OCI-LY1 (cell line): Measurements from ENCODE around the gene BHLHE40.

Experiments used
- H2AFZ ChIP-seq: fragments of 200-600 bp; sonication (generic), shearing (Covaris generic); 2 replicates; pipeline ENCODE4 v1.6.0; 2014; ENCODE audit warnings: antibody characterized with exemption, mild to moderate bottlenecking, low read length
- H3F3A ChIP-seq: fragments of 200-600 bp; sonication (generic), shearing (Covaris generic); 2 replicates; pipeline ENCODE4 v1.6.0; 2014; ENCODE audit warnings: mild to moderate bottlenecking, antibody characterized with exemption, low read length, moderate library complexity; ENCODE audit not compliant: insufficient read depth
- H3K27ac ChIP-seq: fragments of 200-600 bp; sonication (generic); 2 replicates; pipeline ENCODE4 v1.5.1; 2014; ENCODE audit warnings: low read length, mixed run types, mild to moderate bottlenecking, low read depth; ENCODE audit not compliant: poor library complexity, severe bottlenecking
- H3K27me3 ChIP-seq: fragments of 200-600 bp; sonication (generic); 2 replicates; pipeline ENCODE4 v1.6.0; 2014; ENCODE audit warnings: antibody characterized with exemption, mild to moderate bottlenecking, low read length, moderate library complexity; ENCODE audit not compliant: insufficient read depth
- H3K36me3 ChIP-seq: fragments of 200-600 bp; sonication (generic); 2 replicates; pipeline ENCODE4 v1.6.1; 2014; ENCODE audit warnings: mild to moderate bottlenecking, antibody characterized with exemption, low read length, moderate library complexity, mixed read lengths; ENCODE audit not compliant: insufficient read depth
- H3K4me1 ChIP-seq: fragments of 200-600 bp; sonication (generic); 2 replicates; pipeline ENCODE4 v1.5.1; 2014; ENCODE audit warnings: mild to moderate bottlenecking, low read length, moderate library complexity; ENCODE audit not compliant: insufficient read depth, severe bottlenecking
- H3K4me2 ChIP-seq: fragments of 200-600 bp; sonication (generic), shearing (Covaris generic); 2 replicates; pipeline ENCODE4 v1.6.1; 2014; ENCODE audit warnings: low read length
- H3K4me3 ChIP-seq: fragments of 200-600 bp; sonication (generic); 2 replicates; pipeline ENCODE4 v1.5.1; 2014; ENCODE audit warnings: low read length, low read depth, mild to moderate bottlenecking, mixed read lengths; ENCODE audit not compliant: poor library complexity, severe bottlenecking
- H3K79me2 ChIP-seq: fragments of 200-600 bp; shearing (Covaris generic); 2 replicates; pipeline ENCODE4 v1.6.1; 2016; ENCODE audit warnings: mixed run types, low read length, mixed read lengths; ENCODE audit not compliant: insufficient read depth
- H3K9ac ChIP-seq: fragments of 200-600 bp; sonication (generic), shearing (Covaris generic); 2 replicates; pipeline ENCODE4 v1.6.1; 2014; ENCODE audit warnings: mild to moderate bottlenecking, low read length, mixed read lengths
- H3K9me2 ChIP-seq: fragments of 200-600 bp; sonication (generic), shearing (Covaris generic); 2 replicates; pipeline ENCODE4 v1.6.1; 2014; ENCODE audit warnings: low read depth, mild to moderate bottlenecking, low read length, mixed read lengths
- H3K9me3 ChIP-seq: fragments of 200-600 bp; shearing (Covaris generic); 2 replicates; pipeline ENCODE4 v1.6.1; 2014; ENCODE audit warnings: low read length, mixed read lengths
- H4K20me1 ChIP-seq: fragments of 200-600 bp; sonication (generic), shearing (Covaris generic); 2 replicates; pipeline ENCODE4 v1.6.0; 2016; ENCODE audit warnings: mild to moderate bottlenecking, low read length; ENCODE audit not compliant: insufficient read depth
- EZH2 ChIP-seq: fragments of 200-600 bp; sonication (generic), shearing (Covaris generic); IDR thresholded peaks from 2 replicates; pipeline ENCODE4 v1.8.0; 2017; ENCODE audit warnings: borderline replicate concordance, mixed run types, mild to moderate bottlenecking, antibody characterized with exemption, low read length, moderate library complexity, mixed read lengths
- TF ChIP-seq, protein P1 (sequence below): fragments of 200-600 bp; sonication (generic), shearing (Covaris generic); IDR thresholded peaks from 2 replicates; pipeline ENCODE4 v1.5.1; 2017; ENCODE audit warnings: mild to moderate bottlenecking, antibody characterized with exemption, low read length, moderate library complexity, mixed read lengths

The BHLHE40 gene

DNA sequence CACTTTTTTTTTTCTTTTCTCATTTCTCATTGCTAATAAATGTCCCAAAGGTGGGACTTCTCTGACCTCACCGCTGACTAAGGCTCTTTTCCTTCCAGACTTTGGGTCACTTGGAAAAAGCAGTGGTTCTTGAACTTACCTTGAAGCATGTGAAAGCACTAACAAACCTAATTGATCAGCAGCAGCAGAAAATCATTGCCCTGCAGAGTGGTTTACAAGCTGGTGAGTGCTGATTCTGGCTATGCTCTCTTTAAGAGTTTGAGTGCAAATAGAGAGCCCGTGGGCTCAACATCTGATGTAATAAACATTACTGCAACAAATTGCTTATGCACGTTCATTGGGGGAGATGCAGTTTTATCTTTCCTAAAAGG is 2.0 kb downstream of the BHLHE40 start:
- no peak overlapping the region for H3K4me3 ChIP-seq
- peaks cover 23% of the 10 kb centered on the region for H3K4me1 ChIP-seq
- no peaks in the 10 kb centered on the region for H3K36me3 ChIP-seq
- H2AFZ ChIP-seq, result no peak overlapping the region
- H3K79me2 ChIP-seq, result no peaks in the 10 kb centered on the region
- no peak overlapping the region for H3K9ac ChIP-seq
- no peaks in the 10 kb centered on the region for H3K9me3 ChIP-seq
- TF ChIP-seq, protein P1, sequence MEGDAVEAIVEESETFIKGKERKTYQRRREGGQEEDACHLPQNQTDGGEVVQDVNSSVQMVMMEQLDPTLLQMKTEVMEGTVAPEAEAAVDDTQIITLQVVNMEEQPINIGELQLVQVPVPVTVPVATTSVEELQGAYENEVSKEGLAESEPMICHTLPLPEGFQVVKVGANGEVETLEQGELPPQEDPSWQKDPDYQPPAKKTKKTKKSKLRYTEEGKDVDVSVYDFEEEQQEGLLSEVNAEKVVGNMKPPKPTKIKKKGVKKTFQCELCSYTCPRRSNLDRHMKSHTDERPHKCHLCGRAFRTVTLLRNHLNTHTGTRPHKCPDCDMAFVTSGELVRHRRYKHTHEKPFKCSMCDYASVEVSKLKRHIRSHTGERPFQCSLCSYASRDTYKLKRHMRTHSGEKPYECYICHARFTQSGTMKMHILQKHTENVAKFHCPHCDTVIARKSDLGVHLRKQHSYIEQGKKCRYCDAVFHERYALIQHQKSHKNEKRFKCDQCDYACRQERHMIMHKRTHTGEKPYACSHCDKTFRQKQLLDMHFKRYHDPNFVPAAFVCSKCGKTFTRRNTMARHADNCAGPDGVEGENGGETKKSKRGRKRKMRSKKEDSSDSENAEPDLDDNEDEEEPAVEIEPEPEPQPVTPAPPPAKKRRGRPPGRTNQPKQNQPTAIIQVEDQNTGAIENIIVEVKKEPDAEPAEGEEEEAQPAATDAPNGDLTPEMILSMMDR, result no peak
- no peak for TF ChIP-seq EZH2
- H3F3A ChIP-seq, result no peaks in the 10 kb centered on the region
- H3K27ac ChIP-seq, result no peak overlapping the region
- no peaks in the 10 kb centered on the region for H4K20me1 ChIP-seq
- no peak overlapping the region for H3K4me2 ChIP-seq
- H3K27me3 ChIP-seq, result no peaks in the 10 kb centered on the region
- H3K9me2 ChIP-seq, result no peaks in the 10 kb centered on the region

DNA sequence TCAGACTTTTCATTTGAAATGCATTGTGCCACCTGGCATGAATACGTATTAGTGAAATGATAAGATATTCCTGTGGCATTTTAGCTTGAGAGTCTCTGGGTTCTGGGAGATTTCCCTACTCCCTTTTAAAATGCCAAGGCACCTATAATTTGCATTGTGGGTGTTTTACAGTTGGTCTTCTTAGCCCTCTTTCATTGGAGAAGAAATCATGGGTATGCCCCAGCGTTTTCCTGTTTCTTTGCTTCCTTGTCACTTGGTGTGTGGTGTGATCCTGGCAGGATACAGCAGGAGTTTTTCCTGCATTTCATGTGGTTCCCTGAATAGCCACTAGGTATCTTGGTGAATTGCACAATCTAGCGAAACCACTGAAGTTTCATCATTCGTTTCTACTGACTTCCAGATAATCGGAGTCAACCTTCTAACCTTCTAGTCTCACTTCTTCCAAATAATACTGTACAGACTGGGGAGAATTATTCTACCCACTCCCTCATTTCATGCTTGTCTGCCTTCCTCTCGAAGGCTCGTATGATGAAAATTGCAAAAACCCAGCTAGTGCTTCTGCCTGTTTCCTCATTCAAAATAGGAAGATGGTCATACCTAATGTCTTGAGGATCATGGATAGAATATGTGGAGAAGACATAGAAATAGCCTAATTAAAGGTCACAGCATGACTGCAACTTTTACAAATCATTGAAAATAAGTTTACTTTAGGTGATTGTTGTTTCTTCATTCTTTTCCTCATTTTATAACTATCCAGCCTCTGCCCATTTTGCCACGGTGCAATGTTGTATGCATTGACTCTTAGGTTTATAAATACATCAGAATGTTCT is 2.6 kb downstream of the BHLHE40 start:
- H4K20me1 ChIP-seq, result no peaks in the 10 kb centered on the region
- no peaks in the 10 kb centered on the region for H3F3A ChIP-seq
- TF ChIP-seq, protein P1, result no peak
- TF ChIP-seq EZH2, result no peak
- H3K27ac ChIP-seq, result no peak overlapping the region
- no peak overlapping the region for H3K9ac ChIP-seq
- H3K79me2 ChIP-seq, result no peaks in the 10 kb centered on the region
- H3K4me2 ChIP-seq, result no peak overlapping the region
- H3K36me3 ChIP-seq, result no peaks in the 10 kb centered on the region
- H3K9me2 ChIP-seq, result no peaks in the 10 kb centered on the region
- no peaks in the 10 kb centered on the region for H3K9me3 ChIP-seq
- no peak overlapping the region for H2AFZ ChIP-seq
- no peak overlapping the region for H3K4me3 ChIP-seq
- H3K27me3 ChIP-seq, result no peaks in the 10 kb centered on the region; the same call in 1 of the 2 replicates
- H3K4me1 ChIP-seq, result peaks cover 23% of the 10 kb centered on the region

DNA sequence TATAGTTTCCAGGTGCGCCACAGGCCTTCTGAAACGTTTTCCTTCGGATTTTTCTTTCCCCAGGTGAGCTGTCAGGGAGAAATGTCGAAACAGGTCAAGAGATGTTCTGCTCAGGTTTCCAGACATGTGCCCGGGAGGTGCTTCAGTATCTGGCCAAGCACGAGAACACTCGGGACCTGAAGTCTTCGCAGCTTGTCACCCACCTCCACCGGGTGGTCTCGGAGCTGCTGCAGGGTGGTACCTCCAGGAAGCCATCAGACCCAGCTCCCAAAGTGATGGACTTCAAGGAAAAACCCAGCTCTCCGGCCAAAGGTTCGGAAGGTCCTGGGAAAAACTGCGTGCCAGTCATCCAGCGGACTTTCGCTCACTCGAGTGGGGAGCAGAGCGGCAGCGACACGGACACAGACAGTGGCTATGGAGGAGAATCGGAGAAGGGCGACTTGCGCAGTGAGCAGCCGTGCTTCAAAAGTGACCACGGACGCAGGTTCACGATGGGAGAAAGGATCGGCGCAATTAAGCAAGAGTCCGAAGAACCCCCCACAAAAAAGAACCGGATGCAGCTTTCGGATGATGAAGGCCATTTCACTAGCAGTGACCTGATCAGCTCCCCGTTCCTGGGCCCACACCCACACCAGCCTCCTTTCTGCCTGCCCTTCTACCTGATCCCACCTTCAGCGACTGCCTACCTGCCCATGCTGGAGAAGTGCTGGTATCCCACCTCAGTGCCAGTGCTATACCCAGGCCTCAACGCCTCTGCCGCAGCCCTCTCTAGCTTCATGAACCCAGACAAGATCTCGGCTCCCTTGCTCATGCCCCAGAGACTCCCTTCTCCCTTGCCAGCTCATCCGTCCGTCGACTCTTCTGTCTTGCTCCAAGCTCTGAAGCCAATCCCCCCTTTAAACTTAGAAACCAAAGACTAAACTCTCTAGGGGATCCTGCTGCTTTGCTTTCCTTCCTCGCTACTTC is 3.8 kb downstream of the BHLHE40 start:
- TF ChIP-seq EZH2, result no peak
- TF ChIP-seq, protein P1, result no peak
- H3K27ac ChIP-seq, result no peak overlapping the region
- H3K4me2 ChIP-seq, result no peak overlapping the region
- H3K4me3 ChIP-seq, result no peak overlapping the region
- no peaks in the 10 kb centered on the region for H3K9me2 ChIP-seq
- H3K4me1 ChIP-seq, result peaks cover 14% of the 10 kb centered on the region
- H3K9ac ChIP-seq, result no peak overlapping the region
- H3K9me3 ChIP-seq, result no peaks in the 10 kb centered on the region
- H2AFZ ChIP-seq, result no peak overlapping the region
- no peaks in the 10 kb centered on the region for H3K79me2 ChIP-seq
- no peaks in the 10 kb centered on the region; the same call in 1 of the 2 replicates for H3K27me3 ChIP-seq
- no peaks in the 10 kb centered on the region for H4K20me1 ChIP-seq
- H3K36me3 ChIP-seq, result no peaks in the 10 kb centered on the region
- no peaks in the 10 kb centered on the region for H3F3A ChIP-seq
